TTC549 (cell line): ENCODE measurements around the gene RRP36.
"Not testable (repeated sequence)": the region's sequence is repeated elsewhere in the genome, so short reads cannot be mapped to it uniquely, and the experiment has no call there.

ENCODE experiments used
- FAIRE-seq: peaks from 2 replicates; lab custom pipeline; 2012; peaks lifted over from hg19 to GRCh38; lab: Jason Lieb, UNC

RRP36 gene, protein sequence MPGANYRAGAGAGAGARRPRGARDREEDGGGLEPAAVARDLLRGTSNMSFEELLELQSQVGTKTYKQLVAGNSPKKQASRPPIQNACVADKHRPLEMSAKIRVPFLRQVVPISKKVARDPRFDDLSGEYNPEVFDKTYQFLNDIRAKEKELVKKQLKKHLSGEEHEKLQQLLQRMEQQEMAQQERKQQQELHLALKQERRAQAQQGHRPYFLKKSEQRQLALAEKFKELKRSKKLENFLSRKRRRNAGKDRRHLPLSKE

DNA sequence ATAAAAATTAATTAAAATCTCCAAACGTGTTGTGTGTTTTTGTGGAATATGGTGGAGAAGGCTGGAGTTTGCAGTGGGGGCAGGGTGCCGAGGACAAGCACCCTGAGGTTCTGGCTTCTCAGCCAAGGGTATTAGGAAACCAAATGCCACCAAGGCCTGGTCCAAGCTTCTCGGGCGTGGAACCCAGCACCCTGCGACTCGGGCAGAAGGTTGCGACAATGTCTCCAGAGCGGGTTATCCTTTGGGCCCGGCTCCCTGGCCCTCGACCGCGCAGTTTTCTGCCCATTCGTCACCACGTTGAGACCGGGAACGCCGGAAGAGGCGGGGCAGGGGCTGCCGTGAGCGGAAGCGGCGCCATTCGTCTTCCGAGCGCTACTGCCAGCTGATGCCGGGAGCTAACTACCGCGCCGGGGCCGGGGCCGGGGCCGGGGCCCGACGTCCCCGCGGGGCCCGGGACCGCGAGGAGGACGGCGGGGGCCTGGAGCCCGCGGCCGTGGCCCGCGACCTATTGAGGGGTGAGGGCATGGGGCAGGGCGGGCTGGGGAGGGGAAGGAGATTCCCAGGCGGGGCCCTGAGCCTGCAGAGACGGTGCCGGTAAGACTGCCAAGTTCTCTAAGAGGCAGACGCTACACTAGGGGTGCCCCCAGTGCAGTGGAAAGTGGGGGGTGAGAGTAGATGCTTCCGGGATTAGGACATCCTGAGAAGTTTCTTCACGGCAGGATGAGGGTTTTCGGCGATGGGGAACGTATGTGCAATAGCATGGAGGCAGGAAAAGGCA is at the start of gene RRP36:
Gene RRP36, plus strand, starts transcription at position 354 of the 778 bp plus-strand sequence. Its CDS starts 32 bp downstream, at position 386.
- FAIRE-seq, result no peak

DNA sequence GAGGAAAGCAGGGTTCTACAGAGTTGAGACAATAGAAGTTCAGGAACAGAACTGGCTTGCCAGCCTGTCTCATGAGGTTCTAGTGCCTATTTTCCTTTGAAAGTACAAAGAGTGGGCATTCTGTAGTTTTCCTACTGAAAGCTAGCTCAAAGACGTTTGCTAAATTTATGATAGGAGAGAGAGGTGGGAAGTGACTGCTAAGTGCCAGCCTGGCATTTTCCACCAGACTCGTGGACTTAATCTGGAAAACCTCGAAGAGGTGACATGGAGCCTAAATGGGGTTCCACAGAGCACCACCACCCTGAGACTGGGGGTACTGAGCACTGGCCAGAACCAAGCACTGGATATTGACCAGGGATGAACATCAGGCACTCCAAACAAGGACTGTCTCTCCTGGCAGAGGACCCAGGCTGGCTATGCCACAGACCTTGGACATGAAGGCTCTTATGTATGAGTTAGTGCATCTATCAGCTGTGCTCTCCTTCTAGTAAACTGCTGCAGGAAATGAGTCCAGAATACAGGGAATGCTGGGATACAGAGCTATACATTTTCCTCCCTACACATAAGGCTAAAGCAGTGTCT is 49.6 kb upstream of the RRP36 start:
- FAIRE-seq, result no peak

DNA sequence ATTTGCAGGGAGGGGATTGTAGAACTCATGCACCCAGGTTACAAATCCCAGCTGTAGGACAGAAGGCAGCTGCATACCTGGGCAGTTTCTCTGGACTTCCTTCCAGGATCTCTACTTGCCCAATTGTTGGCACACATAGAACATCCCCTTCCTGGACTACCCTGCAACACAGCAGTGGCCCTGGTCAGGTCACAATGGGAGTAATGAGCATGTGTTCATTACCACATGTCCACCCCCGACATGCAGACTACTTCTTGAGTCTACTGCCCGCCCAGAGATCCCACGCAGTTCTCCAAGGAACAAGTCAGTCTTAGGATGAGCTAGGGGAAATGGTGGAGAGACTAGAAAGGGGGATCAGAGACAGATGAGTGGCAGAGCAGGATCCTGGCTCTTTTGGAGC is 47.5 kb upstream of the RRP36 start:
- FAIRE-seq, result no peak

DNA sequence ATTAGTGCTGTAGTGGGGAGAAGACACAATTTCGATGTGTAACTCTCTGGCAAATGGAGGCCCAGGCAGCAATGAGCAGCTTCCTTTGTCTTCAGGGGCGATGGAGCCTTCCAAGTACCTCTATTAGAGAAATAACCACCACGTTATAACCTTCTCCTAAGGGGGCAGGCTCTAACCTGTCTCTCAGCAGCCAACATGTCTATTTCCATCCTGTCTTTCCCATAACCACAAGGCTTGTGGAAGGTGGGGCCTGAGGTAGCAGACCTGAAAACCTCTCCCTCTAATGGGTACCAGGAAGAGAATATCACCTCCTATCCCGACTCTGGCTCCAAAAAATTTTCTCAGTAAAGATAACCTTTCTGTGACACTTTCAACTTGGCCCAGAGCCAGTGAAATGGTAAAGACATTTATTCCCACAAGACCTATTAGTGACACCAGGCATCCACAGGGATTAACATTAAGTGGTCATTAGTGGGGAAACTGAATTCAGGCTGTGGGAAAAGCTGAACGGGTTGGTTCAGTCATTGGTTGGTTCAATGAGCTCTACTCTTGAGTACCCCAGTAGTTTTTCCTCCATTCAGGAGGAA is 46.4 kb upstream of the RRP36 start:
- no peak for FAIRE-seq

DNA sequence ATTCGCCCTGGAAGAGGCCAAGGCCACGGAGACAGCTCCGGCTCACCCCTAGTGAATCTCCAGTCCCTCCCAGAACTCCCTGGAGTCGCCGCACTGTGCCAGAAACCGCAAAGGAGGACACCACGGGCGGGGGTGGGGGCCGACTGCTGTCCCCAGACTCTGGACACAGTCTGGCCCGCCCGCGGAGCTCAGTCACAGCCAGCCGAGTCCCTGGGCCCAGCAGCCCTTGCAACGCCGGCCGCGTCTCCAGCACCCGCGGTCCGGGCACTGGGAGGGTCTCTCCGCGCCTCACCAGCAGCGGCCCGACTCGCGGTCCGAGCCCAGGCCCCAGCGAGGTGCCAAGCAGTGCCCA is 43.0 kb upstream of the RRP36 start:
- FAIRE-seq, result no peak

DNA sequence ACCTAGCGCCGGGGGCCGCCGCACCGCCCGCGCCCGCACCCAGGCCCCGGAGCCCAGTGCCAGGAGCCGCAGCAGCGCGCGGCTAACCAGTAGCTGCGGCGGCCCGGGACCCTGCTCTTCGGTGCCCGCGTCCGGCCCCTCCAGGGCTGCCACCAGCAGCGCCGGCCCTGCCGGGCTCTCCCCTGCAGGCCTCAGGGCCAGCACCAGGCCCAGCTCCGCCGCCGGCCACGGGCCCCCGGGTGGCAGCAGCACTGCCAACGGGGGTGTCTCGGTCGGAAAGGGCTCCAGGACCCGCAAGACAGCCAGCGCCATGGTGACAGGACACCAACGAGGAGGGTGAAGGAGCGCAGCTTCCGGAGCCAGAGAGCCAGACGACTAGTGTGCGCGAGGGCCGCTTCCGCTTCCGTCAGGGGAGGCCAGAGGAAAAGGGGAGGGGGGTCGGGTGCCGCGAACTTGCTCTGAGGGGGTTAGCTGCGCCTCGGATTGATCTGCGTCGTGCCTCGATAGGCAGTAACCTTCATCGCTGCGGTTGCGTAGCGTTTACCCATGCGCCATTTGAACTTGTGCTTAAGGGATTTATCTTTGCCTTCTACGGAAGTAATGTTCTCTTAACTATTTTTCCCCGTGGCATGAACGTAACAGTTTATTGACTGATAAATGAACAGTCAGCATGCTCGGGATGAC is 42.4 kb upstream of the RRP36 start, which contains the start of gene PEX6:
Gene PEX6, minus strand, starts transcription at position 343 of the 684 bp plus-strand sequence. Its CDS starts 31 bp downstream, at position 312.
- no peak for FAIRE-seq

DNA sequence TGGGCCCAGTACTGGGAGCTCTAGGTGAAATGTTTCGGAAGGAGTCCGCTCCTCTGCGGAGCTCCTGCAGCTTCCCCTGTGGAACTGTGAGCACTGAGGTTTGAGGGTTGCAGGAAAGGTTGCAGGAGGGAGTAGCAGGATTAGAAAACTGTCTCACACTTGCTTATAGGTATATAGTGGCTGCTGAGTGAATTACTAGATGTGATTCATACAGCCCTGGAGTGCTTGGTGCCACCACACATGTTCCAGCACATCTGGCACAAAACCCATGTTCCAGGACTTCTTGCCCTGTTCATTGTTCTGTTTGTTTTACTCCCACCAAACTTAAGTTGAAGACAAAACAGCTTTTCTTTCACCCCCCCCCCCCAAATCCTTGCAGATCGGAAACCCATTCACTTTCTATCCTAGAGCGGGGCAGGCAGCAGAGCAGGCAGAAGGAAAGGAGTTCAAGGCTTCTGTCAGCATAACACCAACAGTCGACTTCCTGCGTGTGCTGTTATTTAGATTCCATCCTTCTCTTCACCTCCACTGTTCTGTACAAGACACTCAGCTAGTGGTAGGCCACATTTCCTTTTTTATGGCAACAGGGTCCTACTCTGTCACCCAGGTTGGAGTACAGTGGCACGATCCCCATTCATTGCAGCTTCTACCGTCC is 41.8 kb upstream of the RRP36 start:
- no peak for FAIRE-seq

DNA sequence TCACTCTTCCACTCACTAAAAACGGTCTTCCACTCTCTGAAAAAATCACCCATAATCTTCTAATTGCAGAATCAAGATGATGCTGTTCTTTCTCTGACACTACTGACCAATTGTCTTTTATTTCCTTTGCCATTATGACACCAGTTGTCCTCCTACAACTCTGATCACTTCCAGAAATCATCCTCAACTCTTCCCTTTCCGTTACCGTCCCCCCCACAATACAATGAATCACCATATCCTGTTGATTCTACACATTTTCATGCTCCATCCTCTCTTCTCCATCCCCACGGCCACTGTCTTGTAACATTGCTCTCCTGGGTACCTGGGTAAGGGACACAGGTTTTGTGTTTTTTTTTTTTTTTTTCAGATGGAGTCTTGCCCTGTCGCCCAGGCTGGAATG is 39.6 kb upstream of the RRP36 start:
- no peak for FAIRE-seq

DNA sequence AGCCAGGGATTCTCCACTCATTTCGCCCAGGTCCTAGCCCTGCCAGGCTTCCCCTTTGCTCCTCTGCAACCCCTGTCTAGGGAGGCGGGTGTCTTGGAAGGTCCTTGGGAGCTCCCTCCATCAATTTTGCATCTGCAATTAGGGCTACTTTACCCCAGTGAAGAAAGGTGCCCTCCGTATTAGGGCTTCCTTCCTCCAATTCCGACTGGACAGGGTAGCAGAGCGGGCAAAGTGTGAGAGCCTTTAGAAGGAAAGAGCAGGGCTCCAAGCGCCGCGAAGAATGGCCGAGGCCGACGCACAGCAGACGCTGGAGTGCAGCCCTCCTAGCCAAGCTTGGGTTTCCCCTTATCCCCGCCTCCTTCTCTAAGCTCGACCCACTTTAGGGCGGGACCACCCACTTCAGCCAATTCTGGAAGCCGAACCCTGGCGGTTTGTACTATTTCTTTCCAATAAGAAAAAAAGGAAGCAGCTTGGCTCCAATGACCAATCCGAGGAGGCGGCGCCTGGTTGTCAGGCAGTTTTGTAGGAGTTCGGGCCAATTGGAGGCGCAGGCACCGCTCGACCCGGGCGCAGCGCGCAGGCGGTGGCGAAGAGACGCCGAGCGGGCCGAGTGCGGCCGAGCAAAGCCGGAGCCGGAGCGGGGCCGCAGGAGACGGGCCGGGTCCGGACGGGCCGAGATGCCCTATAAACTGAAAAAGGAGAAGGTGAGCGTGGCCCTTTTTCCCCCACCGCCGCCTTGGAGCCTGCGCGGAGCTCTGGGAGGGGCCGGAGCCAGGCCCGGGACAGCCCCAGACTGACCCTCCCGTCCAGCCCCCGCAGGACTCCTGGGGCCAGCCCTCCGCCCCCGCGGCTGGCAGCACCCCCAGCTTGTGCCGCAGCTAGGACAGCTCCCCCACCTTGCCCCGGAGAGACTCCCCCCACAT is 37.2 kb upstream of the RRP36 start, which contains the start of gene PPP2R5D:
Gene PPP2R5D, plus strand, starts transcription at position 570 of the 923 bp plus-strand sequence. Its CDS starts 108 bp downstream, at position 678.
- peak; percentile 87 for FAIRE-seq

DNA sequence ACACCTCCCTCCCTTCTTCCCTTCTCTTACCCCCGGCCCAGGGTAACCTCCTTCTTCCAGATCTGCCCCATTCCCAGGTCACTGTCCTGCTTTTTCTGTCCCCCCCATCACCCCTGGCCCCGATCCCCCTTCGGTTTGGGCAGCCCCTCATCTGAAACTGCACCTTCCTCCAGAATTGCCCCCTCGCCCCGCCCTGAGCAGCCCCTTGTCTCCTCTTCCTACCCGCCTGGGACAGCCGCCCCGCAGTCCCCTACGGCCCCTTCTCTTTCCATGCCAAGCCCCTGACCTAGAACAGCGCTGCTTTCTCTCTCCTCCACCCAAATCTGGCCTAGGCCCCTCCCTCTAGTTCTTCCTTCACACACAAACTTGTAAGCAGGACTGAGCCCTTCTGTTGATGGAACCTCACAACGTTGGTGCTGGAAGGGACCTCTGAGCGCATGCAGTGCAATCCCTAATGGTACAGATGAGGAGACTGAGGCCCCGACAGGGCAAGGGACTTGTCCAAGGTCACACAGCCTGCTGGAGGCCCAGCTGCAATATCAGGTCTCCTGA is 36.4 kb upstream of the RRP36 start:
- FAIRE-seq, result no peak

DNA sequence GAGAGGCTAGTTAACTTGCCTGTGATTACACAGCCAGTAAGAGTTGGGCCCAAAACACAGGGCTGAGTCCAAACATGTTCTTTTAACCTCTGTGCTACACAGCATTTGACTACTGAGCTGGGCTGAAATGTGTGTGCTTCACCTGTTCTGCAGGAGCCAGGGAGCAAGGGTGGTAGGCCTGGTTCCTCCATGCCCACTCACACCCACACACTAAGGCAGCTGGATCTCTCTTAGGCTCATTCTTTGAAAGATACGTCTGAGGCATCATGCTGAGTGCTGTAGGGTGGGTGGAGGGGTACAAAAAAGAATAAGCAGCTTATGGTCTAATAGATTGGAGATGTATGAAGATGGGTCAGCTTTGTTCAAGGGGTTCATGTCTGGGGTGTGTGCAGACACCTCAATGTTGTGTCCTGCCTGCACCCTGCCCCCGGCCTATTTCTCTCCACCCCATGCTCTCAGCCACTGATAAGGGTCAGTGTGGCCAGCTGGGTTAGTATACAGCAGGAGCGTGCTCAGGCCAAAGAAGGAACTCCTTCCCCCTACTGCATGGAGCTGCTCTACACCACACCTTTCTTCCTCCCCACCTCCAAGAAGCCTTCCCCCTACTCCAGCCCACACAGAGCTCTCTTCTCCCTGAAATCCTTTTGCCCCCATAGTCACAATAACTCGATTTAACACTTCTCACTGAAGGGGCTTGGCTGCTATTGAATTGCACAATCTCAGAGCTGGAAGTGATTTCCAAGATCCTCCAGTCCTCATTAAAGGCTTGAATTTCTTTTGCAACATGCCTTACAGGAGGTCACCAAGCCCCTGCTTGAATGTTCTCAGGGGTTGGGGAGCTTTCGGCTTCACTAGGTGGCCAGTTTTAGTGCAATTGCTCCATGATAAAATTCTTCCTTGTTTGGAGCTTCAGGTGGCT is 33.6 kb upstream of the RRP36 start:
- FAIRE-seq, result no peak

DNA sequence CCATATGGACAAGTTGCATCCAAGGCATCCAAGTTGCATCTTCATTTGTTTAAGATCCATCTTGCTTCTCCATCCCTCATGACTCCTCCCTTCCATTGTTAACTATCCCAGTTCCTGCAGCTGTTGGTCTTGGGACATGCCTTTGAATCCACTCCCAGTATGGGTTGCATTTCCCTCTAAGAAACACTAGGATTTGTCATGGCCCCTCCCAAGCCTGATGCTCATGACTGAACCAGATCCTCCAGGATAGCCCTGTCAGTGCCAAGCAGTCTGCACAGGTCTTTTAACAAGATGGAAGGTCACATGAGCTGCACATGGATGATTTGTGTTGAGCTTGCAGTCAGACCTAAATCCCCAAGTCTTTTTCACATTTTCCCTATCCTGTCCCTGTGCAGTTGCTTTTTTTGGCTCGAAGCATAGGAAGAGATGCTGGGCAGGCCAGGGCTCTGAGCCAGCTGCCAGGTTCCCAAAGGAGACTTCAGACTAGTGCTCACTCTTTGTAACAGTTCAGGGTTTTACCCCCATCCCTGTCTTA is 32.9 kb upstream of the RRP36 start:
- no peak for FAIRE-seq

DNA sequence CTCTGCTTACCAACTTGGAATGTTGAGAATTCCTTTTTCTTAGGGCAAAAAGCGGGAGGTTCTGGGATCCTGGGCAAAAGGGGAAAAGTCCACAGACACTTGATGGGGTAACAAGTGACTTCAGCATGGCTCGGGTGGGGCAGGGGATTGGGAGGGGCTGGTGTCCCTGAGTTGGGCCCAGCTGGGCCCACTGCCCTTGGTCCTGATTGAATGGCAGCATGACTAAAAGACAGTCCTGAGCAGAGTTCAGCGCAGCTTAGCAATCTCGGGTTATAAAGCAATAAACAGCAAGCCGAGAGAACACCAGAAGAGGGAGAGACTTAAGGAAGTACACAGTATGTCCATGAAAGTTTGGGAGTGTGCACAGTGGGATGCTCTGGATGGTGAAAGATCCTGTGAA is 31.5 kb upstream of the RRP36 start:
- FAIRE-seq, result no peak

DNA sequence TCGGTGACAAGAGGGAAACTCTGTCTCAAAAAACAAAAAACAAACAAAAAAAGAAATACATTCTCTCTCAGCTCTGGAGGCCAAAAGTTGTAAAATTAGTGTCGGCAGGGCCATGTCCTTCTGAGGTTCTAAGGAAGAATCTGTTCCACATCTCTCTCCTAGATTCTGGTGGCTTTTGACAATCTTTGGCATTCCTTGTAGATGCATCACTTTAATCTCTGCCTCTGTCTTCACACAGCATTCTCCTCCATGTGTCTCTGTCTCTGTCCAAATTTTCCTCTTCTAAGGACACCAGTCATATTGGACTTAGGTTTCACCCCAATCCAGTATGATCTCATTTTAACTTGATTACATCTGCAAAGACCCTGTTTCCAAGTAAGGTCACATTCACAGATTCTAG is 28.0 kb upstream of the RRP36 start:
- FAIRE-seq, result no peak

DNA sequence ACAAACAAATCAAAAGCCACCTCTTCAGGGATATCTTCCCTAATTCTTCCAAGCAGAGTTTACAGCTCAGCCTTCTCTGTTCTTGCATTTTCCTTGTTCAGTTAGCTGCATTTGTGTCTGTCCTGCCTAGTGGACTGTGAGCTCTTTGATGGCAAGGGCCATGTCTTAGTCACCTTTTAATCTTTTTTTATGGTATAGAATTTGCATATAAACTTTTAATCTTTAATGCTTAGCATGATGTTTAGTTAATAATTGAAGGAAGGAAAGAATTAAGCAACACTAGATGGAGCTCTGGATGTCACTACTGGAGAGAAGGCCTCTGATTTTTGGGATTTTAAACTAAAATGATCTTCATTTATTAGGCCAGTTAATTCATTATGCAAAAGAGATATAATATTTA is 24.9 kb upstream of the RRP36 start:
- no peak for FAIRE-seq

DNA sequence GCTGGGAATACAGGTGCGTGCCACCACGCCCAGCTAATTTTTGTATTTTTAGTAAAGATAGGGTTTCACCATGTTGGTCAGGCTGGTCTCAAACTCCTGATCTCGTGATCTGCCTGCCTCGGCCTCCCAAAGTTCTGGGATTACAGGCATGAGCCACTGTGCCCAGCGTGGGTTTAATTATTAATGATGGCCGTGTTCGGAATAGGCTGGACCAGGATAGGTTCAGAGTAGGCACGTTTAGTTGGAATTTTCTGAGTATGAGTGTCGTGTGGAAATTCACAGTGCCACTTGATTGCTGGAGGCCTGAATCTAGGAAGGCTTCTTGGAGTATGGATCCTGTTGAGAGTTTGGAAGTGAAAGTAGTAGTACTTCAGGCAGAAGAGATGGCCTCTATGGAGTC is 23.2 kb upstream of the RRP36 start:
- FAIRE-seq, result not testable (repeated sequence)

DNA sequence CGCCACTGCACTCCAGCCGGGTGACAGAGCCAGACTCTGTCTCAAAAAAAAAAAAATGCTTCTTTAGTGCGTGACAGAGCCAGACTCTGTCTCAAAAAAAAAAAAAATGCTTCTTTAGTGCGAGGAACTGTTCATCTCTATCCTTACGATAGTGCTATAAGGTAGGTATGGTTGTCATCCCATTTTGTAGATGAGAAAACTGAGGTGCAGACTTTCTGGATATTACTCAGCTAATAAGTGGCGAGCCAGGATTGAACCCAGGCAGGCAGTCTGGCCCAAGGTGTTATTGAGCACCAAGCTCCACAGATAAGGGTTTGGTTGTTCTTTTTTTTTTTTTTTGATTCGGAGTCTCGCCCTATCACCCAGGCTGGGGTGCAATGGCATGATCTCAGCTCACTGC is 19.6 kb upstream of the RRP36 start:
- no peak for FAIRE-seq

DNA sequence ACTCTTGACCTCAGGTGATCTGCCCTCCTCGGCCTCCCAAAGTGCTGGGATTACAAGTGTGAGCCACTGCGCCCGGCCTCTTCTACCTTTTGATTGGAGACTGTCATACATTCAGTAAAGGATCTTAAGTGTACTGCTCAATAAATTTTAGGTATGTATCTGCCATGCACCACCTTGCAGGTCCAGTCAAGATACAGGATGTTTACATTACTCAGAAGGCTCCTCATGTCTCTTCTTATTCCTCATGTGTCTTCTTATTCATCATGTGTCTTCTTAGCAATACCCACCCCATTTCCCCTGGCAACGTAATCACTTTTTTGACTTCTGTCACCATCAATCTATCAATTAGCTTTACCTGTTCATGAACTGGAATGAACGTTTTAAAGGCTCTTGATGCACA is 15.6 kb upstream of the RRP36 start:
- FAIRE-seq, result no peak

DNA sequence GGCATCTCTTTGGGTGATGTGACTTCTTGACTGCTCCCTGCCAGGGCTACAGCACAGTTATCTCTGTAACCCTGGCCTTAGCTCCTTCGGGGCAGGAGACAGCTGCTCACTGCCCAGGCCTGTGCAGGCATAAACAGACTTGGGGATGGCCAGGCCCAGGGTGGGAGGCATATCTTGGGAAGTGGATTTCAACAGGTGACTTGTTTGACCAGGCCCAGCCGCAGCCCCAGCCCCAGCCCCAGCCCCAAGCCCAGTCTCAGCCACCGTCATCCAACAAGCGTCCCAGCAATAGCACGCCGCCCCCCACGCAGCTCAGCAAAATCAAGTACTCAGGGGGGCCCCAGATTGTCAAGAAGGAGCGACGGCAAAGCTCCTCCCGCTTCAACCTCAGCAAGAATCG is 15.2 kb upstream of the RRP36 start:
- no peak for FAIRE-seq
